Lung (tissue), 12 donors: Measurements from ENCODE around the gene SHMT2. TPM values are rescaled to one million over a fixed set of nuclear protein-coding genes. Genes with fewer than 3 reads are reported as not detected.

ENCODE experiments used
- ATAC-seq: fragments of 200-7000 bp; cut with Tn5 transposase; one replicate; pipeline ENCODE4 v1.9.1; 2020; ENCODE audit warnings: moderate number of reproducible peaks; ENCODE audit not compliant: insufficient read depth, low FRiP score
- DNase-seq, 3 donors: peaks; one replicate each; pipeline ENCODE4 v3.0.0-alpha.2; 2013 to 2017
- H3K27ac ChIP-seq, 2 donors: one replicate each; pipeline ENCODE4 v1.5.1; 2013; ENCODE audit warnings: mild to moderate bottlenecking in 2 of 2, moderate library complexity in 2 of 2, control low read depth in 1 of 2, inconsistent platforms in 1 of 2, low read depth in 1 of 2, low read length in 1 of 2
- H3K27me3 ChIP-seq, 3 donors: one replicate each; pipeline ENCODE4 v1.5.1; 2013; ENCODE audit warnings: low read length in 2 of 3; ENCODE audit not compliant: control insufficient read depth in 3 of 3, insufficient read depth in 3 of 3
- H3K36me3 ChIP-seq, 4 donors: one replicate each; pipeline ENCODE4 v1.5.1; 2013; ENCODE audit warnings: low read length in 4 of 4, mild to moderate bottlenecking in 1 of 4, moderate library complexity in 1 of 4; ENCODE audit not compliant: control insufficient read depth in 4 of 4, insufficient read depth in 4 of 4
- H3K4me1 ChIP-seq, 5 donors: one replicate each; pipeline ENCODE4 v1.5.1; 2013; ENCODE audit warnings: low read length in 5 of 5, mild to moderate bottlenecking in 2 of 5, moderate library complexity in 1 of 5; ENCODE audit not compliant: control insufficient read depth in 5 of 5, insufficient read depth in 5 of 5
- H3K4me3 ChIP-seq: one replicate; pipeline ENCODE4 v1.5.1; 2013; ENCODE audit warnings: mild to moderate bottlenecking, control low read depth, moderate library complexity
- H3K9ac ChIP-seq, 2 donors: one replicate each; pipeline ENCODE4 v1.5.1; 2013; ENCODE audit warnings: low read length in 2 of 2, control low read depth in 1 of 2; ENCODE audit not compliant: insufficient read depth in 1 of 2
- H3K9me3 ChIP-seq, 4 donors: one replicate each; pipeline ENCODE4 v1.5.1; 2013; ENCODE audit warnings: low read length in 3 of 4, mild to moderate bottlenecking in 1 of 4, moderate library complexity in 1 of 4; ENCODE audit not compliant: control insufficient read depth in 4 of 4, insufficient read depth in 3 of 4
- WGBS, 2 donors: extraction: QIAGEN DNeasy Blood & Tissue Kit; methylation state at CpG; one replicate each; pipeline ENCODE4 v1.1.7; 2013; 5-methylcytosine and 5-hydroxymethylcytosine counted together
- polyA plus RNA-seq, 2 donors: library from polyadenylated mRNA; stranded (reverse); fragments of 200-250 nt; gene quantifications; one replicate each; pipeline ENCODE4 v1.2.1, GENCODE V29; 2013
- total RNA-seq, 2 donors: library from RNA; depleted of rRNA in 1 of 2; stranded (reverse); fragments of >200 nt in 1 of 2; gene quantifications; one replicate each; pipeline ENCODE4 v1.2.1, GENCODE V29; 2014 to 2021
- TF ChIP-seq, protein P1 (sequence below): IDR thresholded peaks from 2 replicates; pipeline ENCODE4 v1.5.1; 2012; ENCODE audit warnings: mild to moderate bottlenecking; ENCODE audit errors: control extremely low read depth, extremely low read depth
- donor health status: control.
- donor health status: control.
- donor health status: Bipolar disorder and iron deficiency.
- donor health status: healthy.
- donor health status: DM: yes; HTN: yes; CAD: no.

SHMT2 gene
- total and polyA plus RNA-seq, 4 donors = 46.1 to 113 (median 76.8) TPM

DNA sequence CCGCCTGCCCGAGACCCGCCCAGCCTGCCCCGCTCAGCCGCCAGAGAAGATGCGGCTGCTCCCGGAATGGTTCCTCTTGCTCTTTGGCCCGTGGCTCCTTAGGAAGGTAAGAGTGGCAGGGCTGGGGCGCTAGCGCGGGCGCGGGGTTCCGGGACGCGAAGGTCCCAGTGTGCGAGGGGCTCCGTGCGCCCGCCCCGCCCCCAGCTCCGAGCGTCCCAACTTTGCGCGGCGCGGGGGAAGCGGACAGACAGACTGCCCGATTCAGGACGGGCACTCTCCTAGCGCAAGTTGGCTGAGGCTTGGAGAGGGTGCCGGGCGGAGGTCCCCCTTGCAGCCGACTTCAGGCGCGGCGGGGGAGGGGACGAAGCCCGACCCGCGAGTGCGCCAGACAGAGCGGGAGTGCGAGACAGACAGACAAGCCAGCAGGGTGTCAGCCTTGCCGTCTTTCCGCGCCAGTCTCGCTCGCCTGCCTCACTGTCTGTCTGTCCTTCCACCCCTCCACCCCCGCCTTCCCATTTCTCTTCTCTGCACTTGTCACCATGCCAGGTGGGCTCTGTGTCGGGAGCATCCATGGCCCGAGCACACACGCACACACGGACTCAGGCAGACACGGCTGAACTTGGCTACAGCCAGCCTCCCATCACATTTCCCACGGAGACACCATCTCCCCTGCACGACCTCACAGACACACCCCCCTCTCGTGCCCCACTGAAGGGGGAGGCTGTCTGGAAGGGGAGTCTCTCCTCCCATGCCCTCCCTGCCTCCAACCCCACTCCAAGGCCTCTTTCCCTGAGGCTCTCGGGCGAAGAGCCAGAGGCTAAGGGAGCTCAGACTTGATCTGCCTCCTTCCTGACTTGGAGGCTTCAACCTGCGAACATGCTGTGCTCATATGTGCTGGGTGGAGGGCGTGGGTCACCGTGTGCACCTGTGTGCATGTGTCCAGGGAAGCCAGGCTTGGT, 12.3 kb upstream of the SHMT2 start:
- WGBS, 2 donors = 3 to 5% methylated on average over 61 to 63 of the region's 63 CpGs
- peaks cover 0 to 36% (median 12%) of the 10 kb centered on the region in 5 donors for H3K4me1 ChIP-seq
- no peak overlapping the region for H3K9ac ChIP-seq
- H3K27ac ChIP-seq = no peak overlapping the region
- peaks cover 4 to 64% (median 47%) of the 10 kb centered on the region in 3 donors for H3K27me3 ChIP-seq
- DNase-seq (peak; percentile 56 to 68 (median 68)), ATAC-seq (no peak)
- TF ChIP-seq, protein P1, sequence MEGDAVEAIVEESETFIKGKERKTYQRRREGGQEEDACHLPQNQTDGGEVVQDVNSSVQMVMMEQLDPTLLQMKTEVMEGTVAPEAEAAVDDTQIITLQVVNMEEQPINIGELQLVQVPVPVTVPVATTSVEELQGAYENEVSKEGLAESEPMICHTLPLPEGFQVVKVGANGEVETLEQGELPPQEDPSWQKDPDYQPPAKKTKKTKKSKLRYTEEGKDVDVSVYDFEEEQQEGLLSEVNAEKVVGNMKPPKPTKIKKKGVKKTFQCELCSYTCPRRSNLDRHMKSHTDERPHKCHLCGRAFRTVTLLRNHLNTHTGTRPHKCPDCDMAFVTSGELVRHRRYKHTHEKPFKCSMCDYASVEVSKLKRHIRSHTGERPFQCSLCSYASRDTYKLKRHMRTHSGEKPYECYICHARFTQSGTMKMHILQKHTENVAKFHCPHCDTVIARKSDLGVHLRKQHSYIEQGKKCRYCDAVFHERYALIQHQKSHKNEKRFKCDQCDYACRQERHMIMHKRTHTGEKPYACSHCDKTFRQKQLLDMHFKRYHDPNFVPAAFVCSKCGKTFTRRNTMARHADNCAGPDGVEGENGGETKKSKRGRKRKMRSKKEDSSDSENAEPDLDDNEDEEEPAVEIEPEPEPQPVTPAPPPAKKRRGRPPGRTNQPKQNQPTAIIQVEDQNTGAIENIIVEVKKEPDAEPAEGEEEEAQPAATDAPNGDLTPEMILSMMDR = no peak
- no peak overlapping the region for H3K4me3 ChIP-seq
- no peaks in the 10 kb centered on the region for H3K9me3 ChIP-seq
- peaks cover 0 to 3% (median 0%) of the 10 kb centered on the region in 4 donors for H3K36me3 ChIP-seq

DNA sequence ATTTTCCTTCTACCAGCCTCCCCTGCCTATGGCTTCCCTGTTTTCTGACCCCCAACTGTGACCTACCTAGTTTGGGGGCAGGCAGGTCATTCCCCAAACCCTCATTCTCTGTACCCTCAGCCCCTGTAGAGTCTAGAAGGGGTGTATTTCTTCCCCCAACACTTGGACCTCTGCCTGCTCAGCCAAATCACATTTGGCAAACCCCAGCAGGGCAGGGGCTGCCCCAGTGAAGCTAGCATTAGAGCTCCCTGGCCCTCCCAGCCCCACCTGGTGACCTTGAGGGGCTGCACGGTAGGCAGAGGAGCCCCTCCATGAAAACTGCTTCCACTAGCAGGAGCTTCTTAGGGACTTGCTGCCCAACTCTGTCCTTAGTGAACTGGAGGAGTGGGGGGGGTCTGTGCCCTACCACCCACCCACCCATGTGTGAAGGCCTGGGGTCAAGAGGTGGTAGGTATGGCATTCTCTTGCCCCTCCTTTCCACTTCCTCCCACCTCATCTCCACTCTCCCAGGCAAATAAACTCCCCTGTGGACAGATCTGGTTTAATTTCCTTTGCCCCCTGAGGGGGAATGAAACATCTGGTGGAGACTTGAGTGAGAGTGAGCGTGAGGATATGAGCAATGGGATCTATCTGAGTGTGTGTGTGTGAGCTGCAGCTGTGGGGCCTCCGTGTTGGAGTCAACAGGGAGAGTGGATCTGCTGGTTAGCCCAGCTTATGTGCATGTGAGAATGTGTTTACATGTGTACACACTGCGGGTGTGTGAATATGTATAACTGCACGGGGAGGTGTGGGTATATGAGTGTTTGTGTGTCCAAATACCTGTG, 11.3 kb upstream of the SHMT2 start:
- peaks cover 0 to 1% (median 0%) of the 10 kb centered on the region in 4 donors for H3K9me3 ChIP-seq
- H3K4me3 ChIP-seq = no peak overlapping the region
- H3K27ac ChIP-seq = no peak overlapping the region
- 64 to 75% methylated on average over 5 of the region's 5 CpGs for WGBS, 2 donors
- H3K4me1 ChIP-seq = peaks cover 0 to 36% (median 12%) of the 10 kb centered on the region in 5 donors
- peaks cover 0 to 2% (median 0%) of the 10 kb centered on the region in 4 donors for H3K36me3 ChIP-seq
- TF ChIP-seq, protein P1 = no peak
- peaks cover 4 to 74% (median 55%) of the 10 kb centered on the region in 3 donors for H3K27me3 ChIP-seq
- no peak overlapping the region for H3K9ac ChIP-seq
- DNase-seq (peak; percentile 68 to 85 (median 74)), ATAC-seq (no peak)

DNA sequence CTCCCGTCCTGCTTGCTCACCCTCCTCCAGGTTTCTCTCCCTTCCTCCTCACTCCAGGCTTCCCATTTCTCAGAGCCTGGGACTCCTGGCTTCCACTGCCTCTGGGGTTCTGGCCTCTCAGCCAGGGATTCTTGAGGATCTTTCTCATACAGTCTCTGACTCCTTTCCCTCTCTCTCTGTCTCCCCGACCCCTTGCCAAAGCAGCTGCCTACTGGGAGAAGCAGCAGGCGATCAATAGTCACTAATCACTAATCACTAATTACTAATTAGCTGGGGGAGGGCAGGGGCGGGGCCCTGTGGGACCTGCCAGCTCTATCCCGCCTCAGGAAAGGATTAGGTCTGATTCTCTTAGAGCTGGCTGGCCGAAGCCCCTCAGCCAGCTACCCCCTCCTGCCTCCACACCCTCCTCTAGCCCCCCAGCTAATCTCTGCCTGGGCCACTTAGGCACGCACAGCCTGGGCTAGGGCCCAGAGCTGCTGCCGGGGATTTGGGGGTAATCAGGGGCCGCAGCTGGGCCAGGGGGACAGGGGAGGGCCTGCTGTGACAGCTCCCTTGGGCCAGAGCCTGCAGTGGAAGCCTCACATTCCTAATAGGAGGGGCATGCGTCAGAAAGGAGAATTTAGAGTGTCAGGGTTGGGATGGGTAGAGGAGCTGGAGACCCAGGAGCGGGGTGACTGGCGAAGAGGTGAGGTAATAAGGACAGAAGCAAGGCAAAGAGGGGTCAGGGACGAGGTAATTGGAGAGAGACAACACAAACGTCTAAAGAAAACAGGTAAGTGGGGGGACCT, 10.1 kb upstream of the SHMT2 start:
- 48 to 52% methylated on average over 14 of the region's 14 CpGs for WGBS, 2 donors
- H3K9me3 ChIP-seq = peaks cover 0 to 4% (median 0%) of the 10 kb centered on the region in 4 donors
- no peak overlapping the region for H3K27ac ChIP-seq
- ATAC-seq = no peak
- H3K4me3 ChIP-seq = no peak overlapping the region
- no peaks in the 10 kb centered on the region for H3K36me3 ChIP-seq
- H3K9ac ChIP-seq = no peak overlapping the region
- TF ChIP-seq, protein P1 = no peak
- peaks cover 4 to 85% (median 66%) of the 10 kb centered on the region in 3 donors for H3K27me3 ChIP-seq
- DNase-seq = peak in 2 of 3 donors; percentile 52 to 58
- peaks cover 0 to 33% (median 12%) of the 10 kb centered on the region in 5 donors for H3K4me1 ChIP-seq
